HEK293 (cell line): ENCODE data around the gene CMTM8.
A peak's percentile ranks its signal among the peaks of the same experiment; 100 is the strongest.

ENCODE experiments used
- ELK4 ChIP-seq: IDR thresholded peaks from 2 replicates; pipeline ENCODE4 v1.6.1; 2011; ENCODE audit warnings: mild to moderate bottlenecking, low read depth, low read length, borderline replicate concordance
- GLI4 ChIP-seq: fragments of 450-650 bp; formaldehyde crosslinking; IDR thresholded peaks from 2 replicates; pipeline ENCODE4 v1.5.1; 2016; ENCODE audit warnings: missing biosample characterization, missing genetic modification characterization
- GLIS2 ChIP-seq: fragments of 450-650 bp; formaldehyde crosslinking; IDR thresholded peaks from 2 replicates; pipeline ENCODE4 v1.5.1; 2016; ENCODE audit warnings: missing biosample characterization, missing genetic modification characterization
- KLF10 ChIP-seq: fragments of 450-650 bp; IDR thresholded peaks from 2 replicates; pipeline ENCODE4 v1.5.1; 2018; ENCODE audit warnings: missing biosample characterization, mild to moderate bottlenecking, missing genetic modification characterization
- ZBTB17 ChIP-seq: fragments of 450-650 bp; formaldehyde crosslinking; IDR thresholded peaks from 2 replicates; pipeline ENCODE4 v1.5.1; 2016; ENCODE audit warnings: missing biosample characterization, missing genetic modification characterization
- ZBTB48 ChIP-seq: fragments of 450-650 bp; formaldehyde crosslinking; IDR thresholded peaks from 2 replicates; pipeline ENCODE4 v1.5.1; 2016; ENCODE audit warnings: missing biosample characterization, missing genetic modification characterization
- ZIC2 ChIP-seq: fragments of 450-650 bp; formaldehyde crosslinking; IDR thresholded peaks from 2 replicates; pipeline ENCODE4 v1.5.1; 2016; ENCODE audit warnings: missing biosample characterization, missing genetic modification characterization
- ZNF157 ChIP-seq: fragments of 450-650 bp; formaldehyde crosslinking; IDR thresholded peaks from 2 replicates; pipeline ENCODE4 v1.5.1; 2016; ENCODE audit warnings: missing biosample characterization, missing genetic modification characterization
- ZNF221 ChIP-seq: fragments of 450-650 bp; formaldehyde crosslinking; IDR thresholded peaks from 2 replicates; pipeline ENCODE4 v1.5.1; 2017; ENCODE audit warnings: missing biosample characterization, missing genetic modification characterization, borderline replicate concordance
- ZNF223 ChIP-seq: fragments of 450-650 bp; formaldehyde crosslinking; IDR thresholded peaks from 2 replicates; pipeline ENCODE4 v1.5.1; 2016; ENCODE audit warnings: missing biosample characterization, missing genetic modification characterization
- ZNF335 ChIP-seq: fragments of 450-650 bp; formaldehyde crosslinking; conservative IDR thresholded peaks from 2 replicates; pipeline ENCODE4 v1.5.1; 2016; ENCODE audit warnings: missing biosample characterization, missing genetic modification characterization
- ZNF366 ChIP-seq: fragments of 450-650 bp; formaldehyde crosslinking; conservative IDR thresholded peaks from 2 replicates; pipeline ENCODE4 v1.5.1; 2016; ENCODE audit warnings: missing biosample characterization, missing genetic modification characterization
- ZNF426 ChIP-seq: fragments of 450-650 bp; formaldehyde crosslinking; IDR thresholded peaks from 2 replicates; pipeline ENCODE4 v1.5.1; 2017; ENCODE audit warnings: missing biosample characterization, missing genetic modification characterization, mild to moderate bottlenecking, inconsistent platforms, moderate library complexity
- ZNF473 ChIP-seq: fragments of 450-650 bp; formaldehyde crosslinking; IDR thresholded peaks from 2 replicates; pipeline ENCODE4 v1.5.1; 2017; ENCODE audit warnings: missing biosample characterization, missing genetic modification characterization
- ZNF488 ChIP-seq: fragments of 450-650 bp; formaldehyde crosslinking; IDR thresholded peaks from 2 replicates; pipeline ENCODE4 v1.5.1; 2016; ENCODE audit warnings: missing biosample characterization, missing genetic modification characterization
- ZNF510 ChIP-seq: fragments of 450-650 bp; formaldehyde crosslinking; IDR thresholded peaks from 2 replicates; pipeline ENCODE4 v1.5.1; 2018; ENCODE audit warnings: mild to moderate bottlenecking, missing genetic modification characterization, missing biosample characterization; ENCODE audit not compliant: insufficient replicate concordance
- ZNF521 ChIP-seq: fragments of 450-650 bp; formaldehyde crosslinking; IDR thresholded peaks from 2 replicates; pipeline ENCODE4 v1.5.1; 2017; ENCODE audit warnings: missing biosample characterization, mild to moderate bottlenecking, missing genetic modification characterization
- ZNF560 ChIP-seq: fragments of 450-650 bp; formaldehyde crosslinking; IDR thresholded peaks from 2 replicates; pipeline ENCODE4 v1.5.1; 2017; ENCODE audit warnings: missing biosample characterization, missing genetic modification characterization, borderline replicate concordance
- ZNF623 ChIP-seq: fragments of 450-650 bp; formaldehyde crosslinking; IDR thresholded peaks from 2 replicates; pipeline ENCODE4 v1.5.1; 2016; ENCODE audit warnings: missing biosample characterization, missing genetic modification characterization
- ZNF704 ChIP-seq: fragments of 450-650 bp; formaldehyde crosslinking; IDR thresholded peaks from 2 replicates; pipeline ENCODE4 v1.5.1; 2016; ENCODE audit warnings: missing biosample characterization, missing genetic modification characterization
- ZNF843 ChIP-seq: fragments of 450-650 bp; formaldehyde crosslinking; IDR thresholded peaks from 2 replicates; pipeline ENCODE4 v1.5.1; 2016; ENCODE audit warnings: missing biosample characterization, missing genetic modification characterization
- ZSCAN30 ChIP-seq: fragments of 450-650 bp; IDR thresholded peaks from 2 replicates; pipeline ENCODE4 v1.5.1; 2018; ENCODE audit warnings: missing biosample characterization, mild to moderate bottlenecking, missing genetic modification characterization, moderate library complexity
- TF ChIP-seq, protein P1 (sequence below): fragments of 450-650 bp; formaldehyde crosslinking; IDR thresholded peaks from 2 replicates; pipeline ENCODE4 v1.5.1; 2016; ENCODE audit warnings: missing biosample characterization, missing genetic modification characterization, borderline replicate concordance
- TF ChIP-seq, protein P2 (sequence below): fragments of 450-650 bp; formaldehyde crosslinking; optimal IDR thresholded peaks from 2 replicates; pipeline ENCODE3; 2016; ENCODE audit warnings: missing biosample characterization, mild to moderate bottlenecking, missing genetic modification characterization
- TF ChIP-seq, protein P3 (sequence below): fragments of 450-650 bp; formaldehyde crosslinking; IDR thresholded peaks from 2 replicates; pipeline ENCODE4 v1.5.1; 2017; ENCODE audit warnings: missing biosample characterization, missing genetic modification characterization
- TF ChIP-seq, protein P4 (sequence below): fragments of 450-650 bp; formaldehyde crosslinking; IDR thresholded peaks from 2 replicates; pipeline ENCODE4 v1.5.1; 2016; ENCODE audit warnings: missing biosample characterization, missing genetic modification characterization

Gene CMTM8

GRCh38 chr3:32237670-32238452 is 619 bp upstream of the CMTM8 start (continued):
- TF ChIP-seq ZNF157 (tag by site-specific recombination) (no peak), ZNF335 (tag by site-specific recombination) (peak; percentile 82), ZNF426 (tag by site-specific recombination) (no peak), ZBTB48 (tag by site-specific recombination) (no peak; the same call in 1 of the 2 replicates), ZBTB17 (tag by site-specific recombination) (peak; percentile 50), ZNF704 (tag by site-specific recombination) (no peak), ZSCAN30 (no peak; the same call in 1 of the 2 replicates), GLI4 (tag by site-specific recombination) (no peak), ZNF510 (tag by site-specific recombination) (no peak), ZNF221 (tag by site-specific recombination) (no peak), ZNF473 (tag by site-specific recombination) (no peak), GLIS2 (tag by site-specific recombination) (peak; percentile 65; the same call in 1 of the 2 replicates), ZNF843 (no peak), ZIC2 (tag by site-specific recombination) (peak; percentile 75), ZNF223 (tag by site-specific recombination) (no peak), ZNF521 (tag by site-specific recombination) (no peak), ZNF366 (tag by site-specific recombination) (no peak), KLF10 (tag by site-specific recombination) (no peak), ZNF623 (tag by site-specific recombination) (no peak), ZNF560 (tag by site-specific recombination) (no peak), ZNF488 (no peak), ELK4 (no peak)
- TF ChIP-seq, protein P1, sequence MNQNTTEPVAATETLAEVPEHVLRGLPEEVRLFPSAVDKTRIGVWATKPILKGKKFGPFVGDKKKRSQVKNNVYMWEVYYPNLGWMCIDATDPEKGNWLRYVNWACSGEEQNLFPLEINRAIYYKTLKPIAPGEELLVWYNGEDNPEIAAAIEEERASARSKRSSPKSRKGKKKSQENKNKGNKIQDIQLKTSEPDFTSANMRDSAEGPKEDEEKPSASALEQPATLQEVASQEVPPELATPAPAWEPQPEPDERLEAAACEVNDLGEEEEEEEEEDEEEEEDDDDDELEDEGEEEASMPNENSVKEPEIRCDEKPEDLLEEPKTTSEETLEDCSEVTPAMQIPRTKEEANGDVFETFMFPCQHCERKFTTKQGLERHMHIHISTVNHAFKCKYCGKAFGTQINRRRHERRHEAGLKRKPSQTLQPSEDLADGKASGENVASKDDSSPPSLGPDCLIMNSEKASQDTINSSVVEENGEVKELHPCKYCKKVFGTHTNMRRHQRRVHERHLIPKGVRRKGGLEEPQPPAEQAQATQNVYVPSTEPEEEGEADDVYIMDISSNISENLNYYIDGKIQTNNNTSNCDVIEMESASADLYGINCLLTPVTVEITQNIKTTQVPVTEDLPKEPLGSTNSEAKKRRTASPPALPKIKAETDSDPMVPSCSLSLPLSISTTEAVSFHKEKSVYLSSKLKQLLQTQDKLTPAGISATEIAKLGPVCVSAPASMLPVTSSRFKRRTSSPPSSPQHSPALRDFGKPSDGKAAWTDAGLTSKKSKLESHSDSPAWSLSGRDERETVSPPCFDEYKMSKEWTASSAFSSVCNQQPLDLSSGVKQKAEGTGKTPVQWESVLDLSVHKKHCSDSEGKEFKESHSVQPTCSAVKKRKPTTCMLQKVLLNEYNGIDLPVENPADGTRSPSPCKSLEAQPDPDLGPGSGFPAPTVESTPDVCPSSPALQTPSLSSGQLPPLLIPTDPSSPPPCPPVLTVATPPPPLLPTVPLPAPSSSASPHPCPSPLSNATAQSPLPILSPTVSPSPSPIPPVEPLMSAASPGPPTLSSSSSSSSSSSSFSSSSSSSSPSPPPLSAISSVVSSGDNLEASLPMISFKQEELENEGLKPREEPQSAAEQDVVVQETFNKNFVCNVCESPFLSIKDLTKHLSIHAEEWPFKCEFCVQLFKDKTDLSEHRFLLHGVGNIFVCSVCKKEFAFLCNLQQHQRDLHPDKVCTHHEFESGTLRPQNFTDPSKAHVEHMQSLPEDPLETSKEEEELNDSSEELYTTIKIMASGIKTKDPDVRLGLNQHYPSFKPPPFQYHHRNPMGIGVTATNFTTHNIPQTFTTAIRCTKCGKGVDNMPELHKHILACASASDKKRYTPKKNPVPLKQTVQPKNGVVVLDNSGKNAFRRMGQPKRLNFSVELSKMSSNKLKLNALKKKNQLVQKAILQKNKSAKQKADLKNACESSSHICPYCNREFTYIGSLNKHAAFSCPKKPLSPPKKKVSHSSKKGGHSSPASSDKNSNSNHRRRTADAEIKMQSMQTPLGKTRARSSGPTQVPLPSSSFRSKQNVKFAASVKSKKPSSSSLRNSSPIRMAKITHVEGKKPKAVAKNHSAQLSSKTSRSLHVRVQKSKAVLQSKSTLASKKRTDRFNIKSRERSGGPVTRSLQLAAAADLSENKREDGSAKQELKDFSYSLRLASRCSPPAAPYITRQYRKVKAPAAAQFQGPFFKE (tag by site-specific recombination) = no peak
- TF ChIP-seq, protein P2, sequence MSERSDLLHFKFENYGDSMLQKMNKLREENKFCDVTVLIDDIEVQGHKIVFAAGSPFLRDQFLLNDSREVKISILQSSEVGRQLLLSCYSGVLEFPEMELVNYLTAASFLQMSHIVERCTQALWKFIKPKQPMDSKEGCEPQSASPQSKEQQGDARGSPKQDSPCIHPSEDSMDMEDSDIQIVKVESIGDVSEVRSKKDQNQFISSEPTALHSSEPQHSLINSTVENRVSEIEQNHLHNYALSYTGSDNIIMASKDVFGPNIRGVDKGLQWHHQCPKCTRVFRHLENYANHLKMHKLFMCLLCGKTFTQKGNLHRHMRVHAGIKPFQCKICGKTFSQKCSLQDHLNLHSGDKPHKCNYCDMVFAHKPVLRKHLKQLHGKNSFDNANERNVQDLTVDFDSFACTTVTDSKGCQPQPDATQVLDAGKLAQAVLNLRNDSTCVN (tag by site-specific recombination) = no peak
- TF ChIP-seq, protein P3, sequence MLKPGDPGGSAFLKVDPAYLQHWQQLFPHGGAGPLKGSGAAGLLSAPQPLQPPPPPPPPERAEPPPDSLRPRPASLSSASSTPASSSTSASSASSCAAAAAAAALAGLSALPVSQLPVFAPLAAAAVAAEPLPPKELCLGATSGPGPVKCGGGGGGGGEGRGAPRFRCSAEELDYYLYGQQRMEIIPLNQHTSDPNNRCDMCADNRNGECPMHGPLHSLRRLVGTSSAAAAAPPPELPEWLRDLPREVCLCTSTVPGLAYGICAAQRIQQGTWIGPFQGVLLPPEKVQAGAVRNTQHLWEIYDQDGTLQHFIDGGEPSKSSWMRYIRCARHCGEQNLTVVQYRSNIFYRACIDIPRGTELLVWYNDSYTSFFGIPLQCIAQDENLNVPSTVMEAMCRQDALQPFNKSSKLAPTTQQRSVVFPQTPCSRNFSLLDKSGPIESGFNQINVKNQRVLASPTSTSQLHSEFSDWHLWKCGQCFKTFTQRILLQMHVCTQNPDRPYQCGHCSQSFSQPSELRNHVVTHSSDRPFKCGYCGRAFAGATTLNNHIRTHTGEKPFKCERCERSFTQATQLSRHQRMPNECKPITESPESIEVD (tag by site-specific recombination) = no peak
- TF ChIP-seq, protein P4, sequence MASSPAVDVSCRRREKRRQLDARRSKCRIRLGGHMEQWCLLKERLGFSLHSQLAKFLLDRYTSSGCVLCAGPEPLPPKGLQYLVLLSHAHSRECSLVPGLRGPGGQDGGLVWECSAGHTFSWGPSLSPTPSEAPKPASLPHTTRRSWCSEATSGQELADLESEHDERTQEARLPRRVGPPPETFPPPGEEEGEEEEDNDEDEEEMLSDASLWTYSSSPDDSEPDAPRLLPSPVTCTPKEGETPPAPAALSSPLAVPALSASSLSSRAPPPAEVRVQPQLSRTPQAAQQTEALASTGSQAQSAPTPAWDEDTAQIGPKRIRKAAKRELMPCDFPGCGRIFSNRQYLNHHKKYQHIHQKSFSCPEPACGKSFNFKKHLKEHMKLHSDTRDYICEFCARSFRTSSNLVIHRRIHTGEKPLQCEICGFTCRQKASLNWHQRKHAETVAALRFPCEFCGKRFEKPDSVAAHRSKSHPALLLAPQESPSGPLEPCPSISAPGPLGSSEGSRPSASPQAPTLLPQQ = no peak
